Measurements from ENCODE around the gene CRLF3. TPM values are rescaled to one million over a fixed set of nuclear protein-coding genes. Genes with fewer than 3 reads are reported as not detected.
A peak's percentile ranks its signal among the peaks of the same experiment; 100 is the strongest.
"Not testable (repeated sequence)": the region's sequence is repeated elsewhere in the genome, so short reads cannot be mapped to it uniquely, and the experiment has no call there.

Gene CRLF3
- total RNA-seq, 2 donors from 2014 or later = 51.7 to 60.7 TPM

- H3K4me1 Mint-ChIP-seq (ENCODE audit: low read depth) = peaks cover 81% of the 10 kb centered on the region
- no peak for DNase-seq
- H3K9me3 Mint-ChIP-seq = peaks cover 2 to 3% of the 10 kb centered on the region in 2 donors
- H3K36me3 Mint-ChIP-seq (ENCODE audit: insufficient read depth in 2 of 2) = peaks cover 8 to 18% of the 10 kb centered on the region in 2 donors
- no peak for ATAC-seq (replicated peaks in 1 of 2)
- peak overlapping the region; percentile 85 to 90 for H3K4me3 Mint-ChIP-seq
- H3K27ac Mint-ChIP-seq = peak overlapping the region; percentile 95
- no peaks in the 10 kb centered on the region for H3K27me3 Mint-ChIP-seq (ENCODE audit: low read depth)
Observed at GRCh38 chr17:30807896-30808295, 16.6 kb downstream of the CRLF3 start.

- DNase-seq (no peak), ATAC-seq (replicated peaks in 1 of 2) (no peak)
- peak overlapping the region; percentile 79 to 85 for H3K4me3 Mint-ChIP-seq
- peaks cover 2 to 3% of the 10 kb centered on the region in 2 donors for H3K9me3 Mint-ChIP-seq
- peaks cover 73% of the 10 kb centered on the region for H3K4me1 Mint-ChIP-seq (ENCODE audit: low read depth)
- no peaks in the 10 kb centered on the region for H3K27me3 Mint-ChIP-seq (ENCODE audit: low read depth)
- H3K36me3 Mint-ChIP-seq (ENCODE audit: insufficient read depth in 2 of 2) = peaks cover 14 to 29% of the 10 kb centered on the region in 2 donors
- H3K27ac Mint-ChIP-seq = peak overlapping the region; percentile 95
Observed at GRCh38 chr17:30805944-30806456, 18.5 kb downstream of the CRLF3 start.

- peaks cover 19 to 45% of the 10 kb centered on the region in 2 donors for H3K36me3 Mint-ChIP-seq (ENCODE audit: insufficient read depth in 2 of 2)
- ATAC-seq (replicated peaks in 1 of 2) = no peak
- H3K27ac Mint-ChIP-seq = peak overlapping the region; percentile 21
- H3K4me1 Mint-ChIP-seq (ENCODE audit: low read depth) = peaks cover 43% of the 10 kb centered on the region
- H3K4me3 Mint-ChIP-seq = no peak overlapping the region
- DNase-seq = no peak
- H3K9me3 Mint-ChIP-seq = peaks cover 2 to 3% of the 10 kb centered on the region in 2 donors
- no peaks in the 10 kb centered on the region for H3K27me3 Mint-ChIP-seq (ENCODE audit: low read depth)
Observed at GRCh38 chr17:30801671-30802070, 22.8 kb downstream of the CRLF3 start.

- Mint-ChIP-seq H3K36me3 (ENCODE audit: insufficient read depth in 2 of 2) (peaks cover 12 to 35% of the 10 kb centered on the region in 2 donors), H3K9me3 (no peaks in the 10 kb centered on the region), H3K27ac (peak overlapping the region; percentile 96), H3K27me3 (ENCODE audit: low read depth) (no peaks in the 10 kb centered on the region), H3K4me3 (peak overlapping the region; percentile 56 to 72), H3K4me1 (ENCODE audit: low read depth) (peaks cover 42% of the 10 kb centered on the region)
- peak; percentile 100 for ATAC-seq (replicated peaks in 1 of 2)
- DNase-seq = peak; percentile 32 to 37
Observed at GRCh38 chr17:30796016-30796415, 28.5 kb downstream of the CRLF3 start.

GRCh38 chr17:30794372-30794771, 30.1 kb downstream of the CRLF3 start:
- peak overlapping the region; percentile 85 for H3K27ac Mint-ChIP-seq
- no peak for ATAC-seq (replicated peaks in 1 of 2)
- H3K4me1 Mint-ChIP-seq (ENCODE audit: low read depth) = peaks cover 53% of the 10 kb centered on the region
- H3K27me3 Mint-ChIP-seq (ENCODE audit: low read depth) = no peaks in the 10 kb centered on the region
- DNase-seq = no peak
- H3K36me3 Mint-ChIP-seq (ENCODE audit: insufficient read depth in 2 of 2) = peaks cover 11 to 32% of the 10 kb centered on the region in 2 donors
- H3K9me3 Mint-ChIP-seq = no peaks in the 10 kb centered on the region
- no peak overlapping the region for H3K4me3 Mint-ChIP-seq

GRCh38 chr17:30793282-30793977, 31.1 kb downstream of the CRLF3 start:
- Mint-ChIP-seq H3K27me3 (ENCODE audit: low read depth) (no peaks in the 10 kb centered on the region), H3K9me3 (no peaks in the 10 kb centered on the region), H3K4me1 (ENCODE audit: low read depth) (peaks cover 57% of the 10 kb centered on the region), H3K36me3 (ENCODE audit: insufficient read depth in 2 of 2) (peaks cover 11 to 34% of the 10 kb centered on the region in 2 donors), H3K27ac (peak overlapping the region; percentile 85), H3K4me3 (no peak overlapping the region)
- ATAC-seq (replicated peaks in 1 of 2) = no peak
- no peak for DNase-seq

GRCh38 chr17:30790279-30790678, 34.2 kb downstream of the CRLF3 start:
- Mint-ChIP-seq H3K27me3 (ENCODE audit: low read depth) (no peaks in the 10 kb centered on the region), H3K36me3 (ENCODE audit: insufficient read depth in 2 of 2) (peaks cover 4 to 34% of the 10 kb centered on the region in 2 donors), H3K9me3 (no peaks in the 10 kb centered on the region), H3K27ac (peak overlapping the region; percentile 96), H3K4me3 (peak overlapping the region in 1 of 2 donors; percentile 78), H3K4me1 (ENCODE audit: low read depth) (peaks cover 30% of the 10 kb centered on the region)
- DNase-seq (no peak), ATAC-seq (replicated peaks in 1 of 2) (peak; percentile 55 to 56)

- Mint-ChIP-seq H3K4me3 (peak overlapping the region in 1 of 2 donors; percentile 2), H3K4me1 (ENCODE audit: low read depth) (peaks cover 21% of the 10 kb centered on the region), H3K36me3 (ENCODE audit: insufficient read depth in 2 of 2) (peaks cover 4 to 27% of the 10 kb centered on the region in 2 donors), H3K27ac (peak overlapping the region; percentile 96), H3K9me3 (no peaks in the 10 kb centered on the region), H3K27me3 (ENCODE audit: low read depth) (no peaks in the 10 kb centered on the region)
- DNase-seq = no peak
- ATAC-seq (replicated peaks in 1 of 2) = no peak
Observed at GRCh38 chr17:30788918-30789317, 35.6 kb downstream of the CRLF3 start.

- ATAC-seq (replicated peaks in 1 of 2) (no peak), DNase-seq (no peak)
- Mint-ChIP-seq H3K4me1 (ENCODE audit: low read depth) (peaks cover 23% of the 10 kb centered on the region), H3K4me3 (no peak overlapping the region), H3K27ac (peak overlapping the region; percentile 88), H3K36me3 (ENCODE audit: insufficient read depth in 2 of 2) (peaks cover 8 to 22% of the 10 kb centered on the region in 2 donors), H3K27me3 (ENCODE audit: low read depth) (no peaks in the 10 kb centered on the region), H3K9me3 (no peaks in the 10 kb centered on the region)
Observed at GRCh38 chr17:30782206-30782605, 42.3 kb downstream of the CRLF3 start.

- DNase-seq (peak; percentile 13 to 29), ATAC-seq (replicated peaks in 1 of 2) (peak; percentile 67 to 71)
- H3K36me3 Mint-ChIP-seq (ENCODE audit: insufficient read depth in 2 of 2) = peaks cover 8 to 16% of the 10 kb centered on the region in 2 donors
- no peaks in the 10 kb centered on the region for H3K27me3 Mint-ChIP-seq (ENCODE audit: low read depth)
- H3K4me3 Mint-ChIP-seq = peak overlapping the region; percentile 53 to 57
- H3K4me1 Mint-ChIP-seq (ENCODE audit: low read depth) = peaks cover 23% of the 10 kb centered on the region
- H3K27ac Mint-ChIP-seq = peak overlapping the region; percentile 68
- no peaks in the 10 kb centered on the region for H3K9me3 Mint-ChIP-seq
Observed at GRCh38 chr17:30780343-30780742, 44.1 kb downstream of the CRLF3 start.

GRCh38 chr17:30768771-30769170, 55.7 kb downstream of the CRLF3 start:
- H3K36me3 Mint-ChIP-seq (ENCODE audit: insufficient read depth in 2 of 2) = peaks cover 10 to 19% of the 10 kb centered on the region in 2 donors
- H3K27ac Mint-ChIP-seq; H3K27me3 Mint-ChIP-seq (ENCODE audit: low read depth); DNase-seq; H3K9me3 Mint-ChIP-seq; ATAC-seq (replicated peaks in 1 of 2); H3K4me3 Mint-ChIP-seq: not testable (repeated sequence)
- peaks cover 12% of the 10 kb centered on the region for H3K4me1 Mint-ChIP-seq (ENCODE audit: low read depth)

- not testable (repeated sequence) for DNase-seq; H3K27me3 Mint-ChIP-seq (ENCODE audit: low read depth); H3K27ac Mint-ChIP-seq; H3K9me3 Mint-ChIP-seq; H3K4me3 Mint-ChIP-seq
- Mint-ChIP-seq H3K4me1 (ENCODE audit: low read depth) (peaks cover 12% of the 10 kb centered on the region), H3K36me3 (ENCODE audit: insufficient read depth in 2 of 2) (peaks cover 10 to 19% of the 10 kb centered on the region in 2 donors)
- peak in 1 of 2 donors; percentile 41 for ATAC-seq (replicated peaks in 1 of 2)
Observed at GRCh38 chr17:30767641-30768404, 56.7 kb downstream of the CRLF3 start.

GRCh38 chr17:30761060-30761459, 63.4 kb downstream of the CRLF3 start:
- Mint-ChIP-seq H3K27me3 (ENCODE audit: low read depth) (no peaks in the 10 kb centered on the region), H3K27ac (no peak overlapping the region), H3K4me3 (no peak overlapping the region), H3K4me1 (ENCODE audit: low read depth) (no peaks in the 10 kb centered on the region), H3K9me3 (no peaks in the 10 kb centered on the region), H3K36me3 (ENCODE audit: insufficient read depth in 2 of 2) (peaks cover 9 to 14% of the 10 kb centered on the region in 2 donors)
- ATAC-seq (replicated peaks in 1 of 2) (no peak), DNase-seq (no peak)

Measured in activated T-cell treated with anti-CD3 and anti-CD28 coated beads, Interleukin-2, amount 50 U/mL, for 72 hours (primary cell).